Astrocyte (in vitro differentiated cells and primary cell): ENCODE measurements around the gene PPP1R37. TPM values are rescaled to one million over a fixed set of nuclear protein-coding genes. Genes with fewer than 3 reads are reported as not detected.

Experiments
- DNase-seq: peaks from one replicate; pipeline ENCODE4 v3.0.0-alpha.2; 2010; ENCODE audit warnings: low read depth
- FAIRE-seq: peaks from 2 replicates; lab custom pipeline; 2011; peaks lifted over from hg19 to GRCh38; lab: Jason Lieb, UNC
- H2AFZ ChIP-seq: 2 replicates; pipeline ENCODE4 v1.6.0; 2012; ENCODE audit warnings: low read depth, low read length, inconsistent platforms
- H3K27ac ChIP-seq: 2 replicates; pipeline ENCODE4 v1.5.1; 2011; ENCODE audit warnings: low read depth, low read length, inconsistent platforms
- H3K27me3 ChIP-seq: 2 replicates; pipeline ENCODE4 v1.6.0; 2011; ENCODE audit warnings: low read length, inconsistent platforms; ENCODE audit not compliant: insufficient read depth
- H3K36me3 ChIP-seq: 2 replicates; pipeline ENCODE4 v1.5.1; 2011; ENCODE audit warnings: low read length, inconsistent platforms; ENCODE audit not compliant: insufficient read depth
- H3K4me1 ChIP-seq: 2 replicates; pipeline ENCODE4 v1.5.1; 2011; ENCODE audit warnings: low read length, inconsistent platforms; ENCODE audit not compliant: insufficient read depth
- H3K4me2 ChIP-seq: 2 replicates; pipeline ENCODE4 v1.6.0; 2012; ENCODE audit warnings: low read length, inconsistent platforms
- H3K4me3 ChIP-seq: 2 replicates; pipeline ENCODE4 v1.5.1; 2011; ENCODE audit warnings: low read depth, mild to moderate bottlenecking, low read length, inconsistent platforms; ENCODE audit not compliant: insufficient read depth
- H3K79me2 ChIP-seq: 2 replicates; pipeline ENCODE4 v1.6.0; 2012; ENCODE audit warnings: mild to moderate bottlenecking, low read length, inconsistent platforms; ENCODE audit not compliant: insufficient read depth
- H3K9ac ChIP-seq: 2 replicates; pipeline ENCODE4 v1.6.0; 2012; ENCODE audit warnings: mild to moderate bottlenecking, low read length, inconsistent platforms
- H3K9me3 ChIP-seq: 2 replicates; pipeline ENCODE4 v1.5.1; 2012; ENCODE audit warnings: low read depth, mild to moderate bottlenecking, low read length, inconsistent platforms; ENCODE audit not compliant: insufficient read depth
- H4K20me1 ChIP-seq: 2 replicates; pipeline ENCODE4 v1.6.0; 2012; ENCODE audit warnings: low read length, inconsistent platforms; ENCODE audit not compliant: insufficient read depth
- H3K27ac Mint-ChIP-seq: one replicate; pipeline ENCODE4 v1.8.0; 2021; ENCODE audit warnings: mild to moderate bottlenecking, mixed read lengths; ENCODE audit not compliant: unreplicated experiment
- H3K27me3 Mint-ChIP-seq: one replicate; pipeline ENCODE4 v1.8.0; 2021; ENCODE audit warnings: low read depth, mixed read lengths; ENCODE audit not compliant: unreplicated experiment
- H3K36me3 Mint-ChIP-seq: one replicate; pipeline ENCODE4 v1.8.0; 2021; ENCODE audit warnings: low read depth, mixed read lengths; ENCODE audit not compliant: unreplicated experiment
- H3K4me1 Mint-ChIP-seq: one replicate; pipeline ENCODE4 v1.8.0; 2021; ENCODE audit warnings: low read depth, mixed read lengths; ENCODE audit not compliant: unreplicated experiment
- H3K4me3 Mint-ChIP-seq: one replicate; pipeline ENCODE4 v1.8.0; 2021; ENCODE audit warnings: mild to moderate bottlenecking, moderate library complexity, mixed read lengths; ENCODE audit not compliant: unreplicated experiment
- H3K9me3 Mint-ChIP-seq: one replicate; pipeline ENCODE4 v1.8.0; 2021; ENCODE audit warnings: mild to moderate bottlenecking, mixed read lengths; ENCODE audit not compliant: unreplicated experiment
- CTCF ChIP-seq: IDR thresholded peaks from 2 replicates; pipeline ENCODE4 v1.5.1; 2011; ENCODE audit warnings: low read depth, mild to moderate bottlenecking, inconsistent platforms, low read length, moderate library complexity; ENCODE audit not compliant: insufficient read depth
- EZH2 ChIP-seq: IDR thresholded peaks from 2 replicates; pipeline ENCODE4 v1.6.1; 2012; ENCODE audit warnings: mild to moderate bottlenecking, low read length, inconsistent platforms; ENCODE audit not compliant: insufficient read depth
- total RNA-seq: library from RNA; stranded (reverse); gene quantifications from 2 replicates; pipeline ENCODE4 v1.2.1, GENCODE V29; 2021

The PPP1R37 gene
- total RNA-seq, 1 donor from 2014 or later: 29.1 TPM

- Histone ChIP-seq H3K79me2 (peaks cover 100% of the 10 kb centered on the region), H4K20me1 (peaks cover 93% of the 10 kb centered on the region), H3K9me3 (no peaks in the 10 kb centered on the region), H3K4me1 (peaks cover 55% of the 10 kb centered on the region), H3K9ac (peak overlapping the region; percentile 58), H3K36me3 (no peaks in the 10 kb centered on the region), H3K4me3 (no peak overlapping the region), H3K4me2 (peak overlapping the region; percentile 88), H3K27me3 (no peaks in the 10 kb centered on the region), H3K27ac (peak overlapping the region; percentile 75), H2AFZ (no peak overlapping the region)
- Mint-ChIP-seq H3K27me3 (no peaks in the 10 kb centered on the region), H3K4me3 (peak overlapping the region; percentile 66), H3K36me3 (peaks cover 7% of the 10 kb centered on the region), H3K4me1 (peaks cover 70% of the 10 kb centered on the region), H3K27ac (peak overlapping the region; percentile 62), H3K9me3 (no peaks in the 10 kb centered on the region)
- peak; percentile 97 for FAIRE-seq
- DNase-seq: peak; percentile 96
- TF ChIP-seq EZH2: no peak
- no peak for TF ChIP-seq CTCF
Observed at GRCh38 chr19:45097776-45098520, 5.0 kb downstream of the PPP1R37 start.

- DNase-seq: peak; percentile 45
- Histone ChIP-seq H3K36me3 (no peaks in the 10 kb centered on the region), H4K20me1 (peaks cover 99% of the 10 kb centered on the region), H3K4me2 (peak overlapping the region; percentile 88), H3K4me3 (no peak overlapping the region), H3K27ac (peak overlapping the region; percentile 75), H2AFZ (no peak overlapping the region), H3K9ac (peak overlapping the region; percentile 49), H3K4me1 (peaks cover 59% of the 10 kb centered on the region), H3K79me2 (peaks cover 99% of the 10 kb centered on the region), H3K9me3 (no peaks in the 10 kb centered on the region), H3K27me3 (no peaks in the 10 kb centered on the region)
- no peak for FAIRE-seq
- peaks cover 69% of the 10 kb centered on the region for H3K4me1 Mint-ChIP-seq
- H3K9me3 Mint-ChIP-seq: no peaks in the 10 kb centered on the region
- H3K4me3 Mint-ChIP-seq: peak overlapping the region; percentile 66
- H3K36me3 Mint-ChIP-seq: peaks cover 7% of the 10 kb centered on the region
- no peak for TF ChIP-seq EZH2
- no peak for TF ChIP-seq CTCF
- no peaks in the 10 kb centered on the region for H3K27me3 Mint-ChIP-seq
- H3K27ac Mint-ChIP-seq: peak overlapping the region; percentile 43
Observed at GRCh38 chr19:45098521-45099466, 5.8 kb downstream of the PPP1R37 start.
